ENCODE results near the gene AATK.

DNA sequence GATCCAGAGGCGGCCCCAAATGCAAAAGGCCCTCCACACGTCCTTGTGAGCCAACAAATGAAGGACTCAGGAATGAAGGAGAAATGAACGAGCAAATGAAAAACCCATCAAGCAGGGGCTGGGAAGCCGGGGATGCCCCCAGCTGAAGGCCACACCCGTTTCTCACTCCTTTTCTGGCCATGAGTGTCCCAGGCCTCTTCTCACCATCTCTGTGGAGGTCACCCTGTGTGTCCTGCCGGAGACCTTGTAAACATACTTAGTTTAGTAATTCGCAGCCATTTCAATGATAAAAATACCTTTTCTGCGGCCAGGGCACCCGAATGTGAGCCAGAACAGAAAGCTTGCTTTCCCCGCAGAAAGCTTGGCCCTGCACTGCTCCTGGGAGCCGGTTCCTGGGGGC lies 21.1 kb upstream of the AATK start:
- TF ChIP-seq, protein P1, sequence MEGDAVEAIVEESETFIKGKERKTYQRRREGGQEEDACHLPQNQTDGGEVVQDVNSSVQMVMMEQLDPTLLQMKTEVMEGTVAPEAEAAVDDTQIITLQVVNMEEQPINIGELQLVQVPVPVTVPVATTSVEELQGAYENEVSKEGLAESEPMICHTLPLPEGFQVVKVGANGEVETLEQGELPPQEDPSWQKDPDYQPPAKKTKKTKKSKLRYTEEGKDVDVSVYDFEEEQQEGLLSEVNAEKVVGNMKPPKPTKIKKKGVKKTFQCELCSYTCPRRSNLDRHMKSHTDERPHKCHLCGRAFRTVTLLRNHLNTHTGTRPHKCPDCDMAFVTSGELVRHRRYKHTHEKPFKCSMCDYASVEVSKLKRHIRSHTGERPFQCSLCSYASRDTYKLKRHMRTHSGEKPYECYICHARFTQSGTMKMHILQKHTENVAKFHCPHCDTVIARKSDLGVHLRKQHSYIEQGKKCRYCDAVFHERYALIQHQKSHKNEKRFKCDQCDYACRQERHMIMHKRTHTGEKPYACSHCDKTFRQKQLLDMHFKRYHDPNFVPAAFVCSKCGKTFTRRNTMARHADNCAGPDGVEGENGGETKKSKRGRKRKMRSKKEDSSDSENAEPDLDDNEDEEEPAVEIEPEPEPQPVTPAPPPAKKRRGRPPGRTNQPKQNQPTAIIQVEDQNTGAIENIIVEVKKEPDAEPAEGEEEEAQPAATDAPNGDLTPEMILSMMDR (IDR thresholded peaks at IDR 0.05; ENCODE audit: poor library complexity): no peak
- no peak for TF ChIP-seq EZH2 (IDR thresholded peaks at IDR 0.05; ENCODE audit: borderline replicate concordance)

All from hepatocyte (in vitro differentiated cells).